H1 (cell line): Measurements from ENCODE around the gene C1orf174. TPM values are rescaled to one million over a fixed set of nuclear protein-coding genes. Genes with fewer than 3 reads are reported as not detected.

Experiments
- CTCF ChIA-PET: fragments of 300-600 bp; sonication (Branson Sonifier 250); formaldehyde crosslinking; loops from one replicate; lab custom pipeline; 2021; ENCODE audit not compliant: partially characterized antibody; lab: Charles Lee
- POLR2A ChIA-PET: fragments of 300-600 bp; sonication (Branson Sonifier 250); formaldehyde crosslinking; loops from one replicate; lab custom pipeline; 2021; ENCODE audit warnings: inconsistent platforms; ENCODE audit not compliant: partially characterized antibody; lab: Charles Lee
- DNase-seq, 2 experiments: peaks; one replicate each; pipeline versions ENCODE4 v3.0.0 to v3.0.0-alpha.2; 2010 to 2022; ENCODE audit warnings: low spot score in 2 of 2, low read depth in 1 of 2, mixed read lengths in 1 of 2
- FAIRE-seq: peaks from 2 replicates; lab custom pipeline; 2011; peaks lifted over from hg19 to GRCh38; lab: Jason Lieb, UNC
- H2AFZ ChIP-seq: 2 replicates; pipeline ENCODE4 v1.8.1; 2012; ENCODE audit warnings: low read length, inconsistent platforms
- H2AK5ac ChIP-seq: 2 replicates; pipeline ENCODE4 v1.6.1; 2013; ENCODE audit warnings: low read depth, low read length
- H2BK120ac ChIP-seq: replicated peaks from 2 replicates; pipeline ENCODE3; 2013; ENCODE audit warnings: low read depth, low read length, inconsistent platforms
- H2BK12ac ChIP-seq: 2 replicates; pipeline ENCODE4 v1.6.1; 2013; ENCODE audit warnings: low read depth, low read length
- H2BK15ac ChIP-seq: 2 replicates; pipeline ENCODE4 v1.6.1; 2013; ENCODE audit warnings: low read length
- H2BK20ac ChIP-seq: 2 replicates; pipeline ENCODE4 v1.6.1; 2013; ENCODE audit warnings: low read length
- H2BK5ac ChIP-seq: 2 replicates; pipeline ENCODE4 v1.6.1; 2013; ENCODE audit warnings: low read depth, low read length
- H3K14ac ChIP-seq: 2 replicates; pipeline ENCODE4 v1.6.1; 2013; ENCODE audit warnings: inconsistent platforms; ENCODE audit not compliant: insufficient read length
- H3K18ac ChIP-seq: 2 replicates; pipeline ENCODE4 v1.6.1; 2013; ENCODE audit warnings: low read length; ENCODE audit errors: extremely low read depth
- H3K23ac ChIP-seq: 2 replicates; pipeline ENCODE4 v1.6.1; 2013; ENCODE audit warnings: inconsistent platforms; ENCODE audit not compliant: insufficient read length
- H3K23me2 ChIP-seq: 2 replicates; pipeline ENCODE4 v1.6.1; 2013; ENCODE audit warnings: low read depth, low read length
- H3K27ac ChIP-seq: 2 replicates; pipeline ENCODE4 v1.6.1; 2011; ENCODE audit warnings: low read depth, low read length, inconsistent platforms
- H3K27me3 ChIP-seq, 4 experiments: replicated peaks in 1 of 4; 1 replicate in 1 of 4; 2 replicates in 3 of 4; pipeline versions ENCODE4 v1.6.1 to v1.8.1; 2011 to 2013; ENCODE audit warnings: low read length in 3 of 4, mild to moderate bottlenecking in 3 of 4, inconsistent platforms in 2 of 4, mixed read lengths in 2 of 4, moderate library complexity in 1 of 4; ENCODE audit not compliant: control insufficient read depth in 3 of 4, insufficient read depth in 3 of 4; ENCODE audit errors: extremely low read depth in 1 of 4
- H3K36me3 ChIP-seq, 4 experiments: 2 replicates each; pipeline versions ENCODE4 v1.6.1 to v1.8.1; 2011 to 2013; ENCODE audit warnings: mild to moderate bottlenecking in 4 of 4, low read length in 3 of 4, moderate library complexity in 2 of 4, control low read depth in 1 of 4, inconsistent platforms in 1 of 4; ENCODE audit not compliant: insufficient read depth in 4 of 4, control insufficient read depth in 2 of 4
- H3K4ac ChIP-seq: replicated peaks from 2 replicates; pipeline ENCODE3; 2013; ENCODE audit warnings: low read length, low read depth, mixed read lengths, inconsistent platforms; ENCODE audit not compliant: insufficient read length
- H3K4me1 ChIP-seq, 4 experiments: replicated peaks in 1 of 4; 1 replicate in 1 of 4; 2 replicates in 3 of 4; pipeline versions ENCODE4 v1.6.1 to v1.8.1; 2011 to 2013; ENCODE audit warnings: low read length in 3 of 4, inconsistent platforms in 2 of 4, mixed read lengths in 1 of 4; ENCODE audit not compliant: insufficient read depth in 4 of 4, control insufficient read depth in 3 of 4
- H3K4me2 ChIP-seq, 2 experiments: 2 replicates each; pipeline versions ENCODE4 v1.6.1 to v1.8.1; 2011 to 2013; ENCODE audit warnings: low read depth in 2 of 2, low read length in 2 of 2, control low read depth in 1 of 2, inconsistent platforms in 1 of 2, mild to moderate bottlenecking in 1 of 2; ENCODE audit not compliant: insufficient read depth in 1 of 2
- H3K4me3 ChIP-seq, 4 experiments: fragments of 200-600, 300-600 bp in 1 of 4; sonication (generic), shearing (Covaris generic), sonication (Bioruptor Twin) in 1 of 4; 2 replicates each; pipeline versions ENCODE4 v1.5.1 to v1.8.1; 2011 to 2016; ENCODE audit warnings: low read length in 4 of 4, low read depth in 3 of 4, control low read depth in 2 of 4, inconsistent platforms in 2 of 4, mild to moderate bottlenecking in 2 of 4, mixed read lengths in 1 of 4, moderate library complexity in 1 of 4; ENCODE audit not compliant: insufficient read depth in 2 of 4; ENCODE audit errors: extremely low read depth in 1 of 4
- H3K56ac ChIP-seq: replicated peaks from 2 replicates; pipeline ENCODE3; 2013; ENCODE audit warnings: low read depth, mild to moderate bottlenecking, mixed read lengths, low read length, inconsistent platforms; ENCODE audit not compliant: insufficient read length
- H3K79me1 ChIP-seq: 2 replicates; pipeline ENCODE4 v1.6.1; 2013; ENCODE audit warnings: low read depth, low read length, control low read depth
- H3K79me2 ChIP-seq, 2 experiments: 2 replicates each; pipeline versions ENCODE4 v1.6.1 to v1.8.1; 2012 to 2013; ENCODE audit warnings: low read length in 2 of 2, mild to moderate bottlenecking in 2 of 2, inconsistent platforms in 1 of 2; ENCODE audit not compliant: insufficient read depth in 2 of 2, control insufficient read depth in 1 of 2
- H3K9ac ChIP-seq, 4 experiments: replicated peaks in 1 of 4; 1 replicate in 1 of 4; 2 replicates in 3 of 4; pipeline versions ENCODE4 v1.6.1 to v1.8.1; 2011 to 2013; ENCODE audit warnings: low read depth in 3 of 4, low read length in 3 of 4, control low read depth in 2 of 4, mild to moderate bottlenecking in 2 of 4, moderate library complexity in 2 of 4, inconsistent platforms in 1 of 4; ENCODE audit errors: extremely low read depth in 1 of 4
- H3K9me3 ChIP-seq, 2 experiments: 2 replicates each; pipeline versions ENCODE4 v1.6.1 to v1.8.1; 2012 to 2013; ENCODE audit warnings: mild to moderate bottlenecking in 2 of 2, moderate library complexity in 2 of 2, control low read depth in 1 of 2, inconsistent platforms in 1 of 2, low read depth in 1 of 2, low read length in 1 of 2, mixed read lengths in 1 of 2; ENCODE audit not compliant: insufficient read depth in 2 of 2
- H4K20me1 ChIP-seq, 2 experiments: replicated peaks in 1 of 2; 2 replicates each; pipeline versions ENCODE3 to v1.8.1; 2011 to 2013; ENCODE audit warnings: inconsistent platforms in 2 of 2, low read length in 2 of 2, mild to moderate bottlenecking in 1 of 2; ENCODE audit not compliant: insufficient read depth in 2 of 2, control insufficient read depth in 1 of 2
- H4K5ac ChIP-seq: 2 replicates; pipeline ENCODE4 v1.6.1; 2013; ENCODE audit warnings: low read length, low read depth, mixed read lengths, inconsistent platforms; ENCODE audit not compliant: insufficient read length
- H4K8ac ChIP-seq: 2 replicates; pipeline ENCODE4 v1.8.0; 2013; ENCODE audit warnings: mild to moderate bottlenecking, moderate library complexity, low read length, inconsistent platforms; ENCODE audit not compliant: insufficient read depth; ENCODE audit errors: extremely low read depth
- H4K91ac ChIP-seq: replicated peaks from 2 replicates; pipeline ENCODE3; 2013; ENCODE audit warnings: low read length, mixed read lengths, inconsistent platforms; ENCODE audit not compliant: insufficient read length
- CHD2 ChIP-seq: IDR thresholded peaks from 2 replicates; pipeline ENCODE4 v1.6.1; 2012; ENCODE audit warnings: low read length, improper control_type of control experiment
- GTF2F1 ChIP-seq: IDR thresholded peaks from 2 replicates; pipeline ENCODE4 v1.6.1; 2012; ENCODE audit warnings: low read depth, low read length, improper control_type of control experiment, borderline replicate concordance
- POU5F1 ChIP-seq: IDR thresholded peaks from 2 replicates; pipeline ENCODE4 v1.6.1; 2011; ENCODE audit warnings: low read depth, mild to moderate bottlenecking, low read length, moderate library complexity
- RFX5 ChIP-seq: IDR thresholded peaks from 2 replicates; pipeline ENCODE4 v1.6.1; 2011; ENCODE audit warnings: low read depth, low read length, improper control_type of control experiment, borderline replicate concordance
- RXRA ChIP-seq: IDR thresholded peaks from 2 replicates; pipeline ENCODE4 v1.6.1; 2011; ENCODE audit warnings: low read depth, mild to moderate bottlenecking, low read length, moderate library complexity; ENCODE audit not compliant: insufficient read depth
- USF2 ChIP-seq: IDR thresholded peaks from 2 replicates; pipeline ENCODE4 v1.6.1; 2011; ENCODE audit warnings: low read length, improper control_type of control experiment
- WGBS, 2 experiments: shearing (Covaris generic) in 1 of 2; methylation state at CpG; one replicate each; pipeline versions ENCODE4 v1.1.6 to v1.1.7; 2013 to 2015; ENCODE audit warnings: low lambda C conversion rate in 2 of 2, mixed read lengths in 2 of 2, inconsistent platforms in 1 of 2, low coverage in 1 of 2, missing lambda C conversion rate in 1 of 2; ENCODE audit not compliant: insufficient replicate concordance in 2 of 2, insufficient coverage in 1 of 2, insufficient read length in 1 of 2; ENCODE audit errors: extremely low coverage in 1 of 2, missing lambda C conversion rate in 1 of 2; 5-methylcytosine and 5-hydroxymethylcytosine counted together
- polyA plus RNA-seq, 7 experiments: library from polyadenylated mRNA; depleted of rRNA in 3 of 7; stranded (reverse) in 5 of 7; unstranded in 2 of 7; fragments of >200 nt in 5 of 7; fragments of 200-250 nt in 2 of 7; gene quantifications; 1 replicate in 5 of 7; 2 replicates in 1 of 7; 4 replicates in 1 of 7; pipeline versions ENCODE4 v1.2.1 to v1.2.3, GENCODE V29; 2011 to 2013; ENCODE audit warnings: missing spikeins in 2 of 7, mixed read lengths in 2 of 7
- total RNA-seq: library from RNA; stranded (reverse); fragmentation: NEBNext Ultra II Directional; extraction: Animal tissue kit (Norgen Biotek cat#: 25700); gene quantifications from 2 replicates; pipeline ENCODE4 v1.2.1, GENCODE V29; 2021

The C1orf174 gene
- total and polyA plus RNA-seq, 2 of the 8 experiments (the other 6 are each of a cell fraction or from before 2014, with no cell fraction given): 28.4 to 32.4 TPM

GRCh38 chr1:3948344-3948743 is 48.3 kb upstream of the C1orf174 start:
- Histone ChIP-seq H3K23ac (no peak overlapping the region), H4K20me1 (no peaks in the 10 kb centered on the region), H3K9me3 (no peaks in the 10 kb centered on the region), H3K23me2 (no peaks in the 10 kb centered on the region; the same call in 1 of the 2 replicates), H3K27me3 (no peaks in the 10 kb centered on the region), H3K27ac (no peak overlapping the region), H2BK120ac (no peak overlapping the region), H4K8ac (no peak overlapping the region; the same call in 1 of the 2 replicates), H3K4ac (no peak overlapping the region)
- ChIA-PET CTCF (no interaction called here), POLR2A (no interaction called here)
- TF ChIP-seq CHD2 (no peak), USF2 (no peak), RFX5 (no peak), GTF2F1 (no peak), RXRA (no peak), POU5F1 (no peak)
- TF ChIP-seq, all 59 proteins: peak for 0
- H3K56ac ChIP-seq: no peak overlapping the region
- WGBS, 2 experiments: 90% methylated on average over 7 of the region's 9 CpGs; no CpG with 5 or more reads in 1 of the 2 experiments
- H2BK15ac ChIP-seq: no peak overlapping the region
- no peaks in the 10 kb centered on the region for H3K79me1 ChIP-seq
- H3K36me3 ChIP-seq: no peaks in the 10 kb centered on the region
- H2BK20ac ChIP-seq: no peak overlapping the region
- H3K9ac ChIP-seq: no peak overlapping the region
- H4K5ac ChIP-seq: no peak overlapping the region
- no peak for FAIRE-seq
- H2BK5ac ChIP-seq: no peak overlapping the region
- H4K91ac ChIP-seq: no peak overlapping the region
- H3K4me1 ChIP-seq: peaks cover 0 to 2% (median 0%) of the 10 kb centered on the region in 4 experiments; a peak in 2 of 7 replicates
- no peak overlapping the region for H2AK5ac ChIP-seq
- no peaks in the 10 kb centered on the region for H3K79me2 ChIP-seq
- DNase-seq: no peak
- H3K14ac ChIP-seq: no peak overlapping the region
- H2BK12ac ChIP-seq: no peak overlapping the region
- no peak overlapping the region for H3K4me2 ChIP-seq
- H2AFZ ChIP-seq: no peak overlapping the region
- H3K4me3 ChIP-seq: no peak overlapping the region
- no peak overlapping the region for H3K18ac ChIP-seq
